GM12891 (cell line): ENCODE data around the gene FAM216B.

Experiments used
- POLR2A ChIP-seq: IDR thresholded peaks from 2 replicates; pipeline ENCODE4 v1.6.1; 2011; ENCODE audit warnings: low read depth, low read length, control low read depth
- POLR2AphosphoS5 ChIP-seq: IDR thresholded peaks from 2 replicates; pipeline ENCODE4 v1.6.1; 2011; ENCODE audit warnings: low read depth, low read length, control low read depth
- TAF1 ChIP-seq: IDR thresholded peaks from 2 replicates; pipeline ENCODE4 v1.6.1; 2011; ENCODE audit warnings: low read depth, low read length, control low read depth

- no peak for TF ChIP-seq POLR2AphosphoS5
- no peak for TF ChIP-seq POLR2A
- TF ChIP-seq TAF1: no peak
These were observed 30.9 kb downstream of the FAM216B start for GRCh38 chr13:42812316-42812715.
